ENCODE results near the gene RGS16. TPM values are rescaled to one million over a fixed set of nuclear protein-coding genes. Genes with fewer than 3 reads are reported as not detected.

The RGS16 gene
- total RNA-seq, 1 donor from 2014 or later, result 22.4 TPM

DNA sequence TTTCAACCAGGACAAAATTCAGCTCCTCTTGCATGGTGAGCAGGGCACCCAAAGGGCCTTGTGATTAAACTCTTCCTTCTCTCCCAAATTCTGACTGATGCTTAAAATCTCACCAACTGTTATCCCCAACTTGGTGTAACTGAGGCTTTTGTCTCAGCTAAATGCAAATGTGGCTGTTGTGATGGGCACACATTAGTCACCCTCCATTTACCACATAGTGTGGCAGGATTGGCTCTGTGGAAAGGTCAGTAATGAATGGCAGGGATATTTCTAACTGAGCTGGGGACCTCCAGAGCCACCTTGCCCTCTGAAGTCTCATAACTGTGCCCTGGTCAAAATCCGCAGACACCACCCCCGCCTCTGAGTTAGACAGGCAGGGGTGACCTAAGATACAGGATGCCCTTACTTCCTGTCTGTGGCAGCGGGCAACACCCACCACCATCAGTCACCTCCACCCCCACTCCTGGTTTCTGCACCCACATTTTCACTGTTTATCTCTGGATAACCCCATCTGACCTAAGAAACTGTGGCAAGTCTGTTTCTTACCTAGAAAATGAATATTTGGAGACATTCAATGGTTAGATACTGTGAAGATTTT lies 25.4 kb upstream of the RGS16 start:
- DNase-seq (ENCODE audit: low spot score), result no peak

DNA sequence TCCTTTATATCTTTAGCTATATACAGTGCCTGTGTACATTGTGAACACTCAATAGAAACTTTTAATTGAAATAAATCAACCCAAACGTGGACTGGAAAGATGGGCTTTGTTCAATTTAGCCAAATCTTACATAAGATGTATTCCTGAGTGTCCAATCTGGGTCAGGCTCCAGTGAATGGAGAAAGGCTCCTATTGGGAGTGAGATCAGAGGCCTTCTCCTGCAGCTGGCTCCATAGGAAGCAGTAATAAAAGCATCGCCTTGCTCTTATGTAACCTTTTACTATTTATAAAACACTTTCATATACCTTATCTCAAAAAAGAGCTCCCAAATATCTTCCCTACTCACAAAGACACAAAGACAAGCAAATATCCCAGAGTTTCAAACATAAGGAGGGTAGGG lies 24.9 kb upstream of the RGS16 start:
- no peak for DNase-seq (ENCODE audit: low spot score)

DNA sequence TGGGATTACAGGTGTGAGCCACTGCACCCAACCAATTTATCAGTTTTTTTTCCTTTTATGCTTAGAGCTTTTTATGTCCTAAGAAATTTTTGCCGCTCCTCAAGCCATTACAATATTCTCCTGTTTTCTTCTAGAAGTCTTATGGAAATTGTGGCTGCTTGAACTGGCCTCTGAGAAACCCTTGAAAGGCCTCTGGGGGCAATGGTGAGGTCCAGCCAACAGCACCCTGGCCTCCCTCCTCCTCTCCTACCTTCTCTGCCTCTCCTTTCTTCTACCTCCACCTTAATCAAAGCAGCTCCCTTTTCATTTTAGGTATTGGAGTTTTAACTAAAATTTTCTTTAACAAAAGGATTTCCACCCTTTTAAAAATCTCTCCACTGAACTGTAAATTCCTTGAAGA lies 24.5 kb upstream of the RGS16 start:
- no peak for DNase-seq (ENCODE audit: low spot score)

DNA sequence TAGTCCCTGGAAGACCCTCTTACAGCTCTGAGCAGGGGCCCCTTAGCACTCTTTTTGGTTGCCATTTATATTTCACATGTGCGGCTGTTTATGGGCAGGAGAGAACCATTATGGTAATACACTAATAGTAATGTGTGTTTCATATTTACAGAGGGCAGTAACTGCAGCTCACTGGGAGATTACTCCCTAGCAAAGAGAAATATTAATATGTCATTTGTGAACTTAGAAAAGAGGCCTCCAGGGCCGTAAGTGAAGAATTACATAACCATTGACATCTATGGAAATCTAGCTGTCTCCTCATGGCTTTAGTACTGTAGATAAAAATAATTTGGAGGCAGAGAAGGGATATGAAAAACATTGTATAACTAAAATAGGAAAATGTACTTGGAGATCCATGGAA lies 23.4 kb upstream of the RGS16 start:
- DNase-seq (ENCODE audit: low spot score), result no peak

DNA sequence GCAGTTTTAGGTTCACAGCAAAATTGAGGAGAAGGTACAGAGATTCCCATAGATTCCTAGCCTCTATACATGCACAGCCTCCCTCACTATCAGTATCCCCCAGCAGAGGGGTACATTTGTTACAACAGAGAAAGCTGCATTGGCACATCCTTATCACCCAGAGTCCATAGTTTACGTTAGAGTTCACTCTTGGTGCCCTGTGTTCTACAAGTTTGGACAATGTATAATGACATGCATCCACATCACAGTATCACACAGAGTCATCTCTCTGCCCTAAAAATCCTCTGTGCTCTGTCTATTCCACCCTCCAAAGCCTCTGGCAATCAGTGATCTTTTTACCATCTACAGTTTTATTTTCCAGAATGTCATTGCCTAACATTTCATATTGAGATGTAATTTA lies 22.3 kb upstream of the RGS16 start:
- no peak for DNase-seq (ENCODE audit: low spot score)

DNA sequence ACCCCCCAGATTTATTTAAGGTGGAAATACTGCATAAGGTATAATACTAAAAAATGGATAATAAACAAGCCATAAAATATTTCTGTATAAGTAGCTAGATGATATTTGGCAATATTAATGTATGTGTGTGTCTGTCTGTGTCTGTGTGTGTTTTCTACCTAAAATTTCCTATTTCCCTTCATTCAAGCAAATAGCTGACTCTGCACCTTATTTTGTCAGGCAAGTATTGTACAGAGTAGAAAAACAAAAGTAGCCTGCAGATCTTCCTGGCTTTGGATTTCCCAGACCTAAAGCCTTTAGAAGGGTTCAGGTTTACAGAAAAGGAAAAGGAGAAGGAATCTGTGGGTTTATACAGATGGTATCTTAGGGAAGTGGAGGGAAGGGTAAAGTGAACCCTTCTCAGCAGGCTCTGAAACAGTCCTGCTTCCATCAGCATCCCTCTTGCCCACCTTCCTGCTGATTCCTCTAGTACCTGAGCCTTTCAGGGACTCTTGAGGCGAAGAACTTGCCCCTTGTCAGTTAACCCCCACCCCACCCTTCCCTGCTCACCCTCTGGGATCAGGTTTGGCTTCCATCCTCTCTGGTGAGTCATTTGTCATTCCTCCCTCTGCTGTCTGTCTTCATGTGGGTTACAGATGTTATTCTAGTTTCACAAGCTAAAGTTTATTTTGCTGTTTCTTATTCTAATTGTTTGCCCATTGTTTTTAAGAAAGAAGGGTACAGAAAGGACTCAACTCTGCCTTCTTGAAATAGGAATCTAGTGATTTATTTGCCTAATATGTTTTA lies 21.7 kb upstream of the RGS16 start:
- no peak for DNase-seq (ENCODE audit: low spot score)

DNA sequence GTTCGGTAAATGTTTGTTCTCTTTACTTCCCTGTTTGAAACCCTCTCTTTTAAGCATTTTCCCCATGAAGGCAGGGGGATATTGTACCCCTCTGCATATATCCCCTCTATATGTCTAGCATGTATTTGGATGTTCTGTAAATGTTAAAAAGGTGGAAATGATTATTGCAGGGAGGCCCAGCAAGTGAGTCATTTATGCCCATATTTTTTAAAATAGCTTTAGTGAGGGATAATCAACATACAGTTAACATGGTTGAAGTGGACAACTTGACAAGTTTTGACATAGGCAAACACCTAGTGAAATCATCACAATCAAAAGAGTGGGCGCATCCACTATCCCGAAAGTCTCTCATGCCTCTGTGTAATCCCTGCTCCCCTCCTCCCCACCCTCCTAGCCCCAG lies 20.8 kb upstream of the RGS16 start:
- no peak for DNase-seq (ENCODE audit: low spot score)

DNA sequence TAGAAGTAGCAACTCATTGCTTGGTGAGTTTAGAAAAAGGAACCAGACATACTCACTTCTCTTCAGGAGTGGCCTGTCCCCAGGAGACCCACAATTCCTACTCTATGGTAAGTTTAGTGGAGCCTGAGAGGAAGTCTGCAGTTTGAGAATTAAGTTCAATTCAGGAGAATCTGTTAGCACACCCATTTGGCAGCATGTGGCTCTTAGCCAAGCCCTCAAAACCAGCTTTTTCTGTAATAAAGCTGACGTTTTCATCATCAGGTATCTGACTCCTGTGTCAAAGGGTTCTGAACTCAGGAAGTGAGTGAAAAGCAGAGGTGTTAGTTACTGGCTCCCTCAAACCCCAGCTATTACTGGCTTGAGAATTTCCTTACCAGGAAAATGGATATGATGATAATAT lies 20.4 kb upstream of the RGS16 start:
- DNase-seq (ENCODE audit: low spot score), result no peak

DNA sequence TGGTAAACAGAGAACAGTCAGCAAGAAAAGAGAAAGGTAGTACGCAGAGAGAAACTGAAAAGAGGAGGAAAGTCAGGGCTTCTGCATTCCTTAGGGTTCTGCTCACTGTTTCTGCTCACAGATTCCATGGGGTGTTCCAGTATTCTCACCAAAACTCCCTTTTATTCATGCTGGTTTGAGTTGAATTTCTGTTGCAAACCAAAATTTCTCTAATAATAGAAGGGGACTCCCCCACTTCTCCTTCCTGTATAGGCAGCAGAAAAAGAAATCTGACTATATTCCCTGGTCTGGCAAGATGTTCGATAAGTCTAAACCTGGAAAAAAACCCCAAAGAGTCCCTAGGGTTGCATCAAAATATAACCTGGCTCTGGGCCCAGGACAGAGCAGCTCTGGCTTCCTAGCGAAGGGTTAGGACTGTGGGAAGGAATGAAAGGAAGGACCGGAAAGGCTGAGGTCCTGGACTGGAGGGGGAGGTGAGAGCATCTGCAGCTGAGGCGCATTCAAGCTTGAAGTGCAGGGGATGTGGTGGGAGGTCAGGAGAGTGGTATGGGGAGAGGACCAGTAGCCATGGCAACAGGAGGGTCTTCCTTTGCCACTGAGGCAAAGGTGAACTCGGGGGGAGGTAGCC lies 18.8 kb upstream of the RGS16 start:
- no peak for DNase-seq (ENCODE audit: low spot score)

DNA sequence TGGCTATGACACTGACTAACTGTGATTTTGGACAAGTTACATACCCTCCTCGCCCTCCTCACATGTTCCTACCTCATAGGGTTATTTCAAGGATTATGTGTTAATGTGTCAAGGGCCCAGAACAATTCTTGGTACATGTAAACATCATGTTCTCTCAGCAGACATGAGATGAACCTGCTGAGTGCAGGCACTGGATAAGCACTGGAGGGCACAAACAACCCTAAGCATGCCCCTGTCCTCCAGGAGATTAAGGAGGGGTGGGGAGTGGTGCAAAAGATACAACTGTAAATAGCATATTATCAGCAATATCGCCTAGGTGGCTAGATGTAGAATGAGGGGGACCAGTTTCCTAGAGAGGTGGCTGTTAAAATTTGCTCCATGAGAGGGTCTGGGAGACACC lies 17.7 kb upstream of the RGS16 start:
- DNase-seq (ENCODE audit: low spot score), result no peak

DNA sequence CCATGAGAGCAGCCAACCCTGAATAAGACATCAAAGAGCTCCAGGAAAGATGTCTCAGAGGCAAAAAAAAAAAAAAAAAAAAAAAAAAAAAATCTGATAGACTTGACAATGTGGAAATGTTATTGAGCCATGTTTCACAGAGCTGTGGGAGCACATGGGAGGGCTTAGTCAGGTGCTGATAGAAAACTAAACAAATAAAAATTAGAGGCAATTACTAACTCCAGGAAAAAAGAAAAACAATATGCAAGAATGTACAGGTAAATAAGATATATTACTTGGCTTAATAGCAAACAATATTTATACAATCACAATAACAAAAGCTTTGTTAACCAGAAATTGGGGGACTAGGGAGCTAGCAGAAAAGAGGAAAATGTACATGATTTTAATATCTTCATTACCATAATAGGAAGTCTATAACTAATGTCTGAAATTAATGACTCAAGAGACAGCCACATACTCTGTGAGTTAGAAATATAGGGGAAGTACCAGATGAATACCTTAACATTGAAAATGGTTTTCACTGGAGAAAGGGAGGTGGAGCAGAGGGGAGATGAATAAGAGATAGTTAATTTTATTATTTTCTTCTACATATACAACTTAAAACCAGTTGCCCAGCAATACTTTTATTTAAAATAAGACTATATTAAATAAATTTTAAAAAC lies 16.9 kb upstream of the RGS16 start:
- DNase-seq (ENCODE audit: low spot score), result no peak

DNA sequence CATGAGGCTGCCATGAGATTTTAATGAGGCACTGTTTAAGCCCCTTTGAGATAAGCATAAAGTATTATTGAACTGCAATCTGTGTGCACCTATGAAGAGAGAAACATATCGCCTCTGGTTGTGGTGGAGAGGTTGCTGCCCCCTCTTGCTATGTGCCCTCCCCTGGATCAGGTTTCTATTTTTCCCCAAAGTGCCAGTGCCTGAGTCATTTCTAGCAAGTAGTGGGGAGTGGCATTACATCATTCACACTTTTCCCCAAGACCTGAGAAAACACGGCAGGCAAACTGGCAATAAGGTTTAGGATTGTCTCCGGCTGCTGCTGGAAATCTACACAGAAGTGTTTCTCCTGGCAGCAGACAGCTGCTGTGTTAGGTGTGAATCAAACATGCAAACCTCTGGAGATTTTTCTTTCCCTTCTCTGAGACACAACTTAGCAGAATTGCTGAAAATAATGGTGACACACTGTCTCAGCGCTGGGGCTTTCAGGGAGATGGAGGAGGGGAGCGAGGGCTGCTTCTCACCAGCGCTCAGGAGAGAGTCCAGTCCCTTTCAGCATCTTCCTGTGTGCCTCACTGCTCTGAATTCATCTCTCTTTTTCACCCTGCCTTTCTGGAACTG lies 13.7 kb upstream of the RGS16 start:
- no peak for DNase-seq (ENCODE audit: low spot score)

DNA sequence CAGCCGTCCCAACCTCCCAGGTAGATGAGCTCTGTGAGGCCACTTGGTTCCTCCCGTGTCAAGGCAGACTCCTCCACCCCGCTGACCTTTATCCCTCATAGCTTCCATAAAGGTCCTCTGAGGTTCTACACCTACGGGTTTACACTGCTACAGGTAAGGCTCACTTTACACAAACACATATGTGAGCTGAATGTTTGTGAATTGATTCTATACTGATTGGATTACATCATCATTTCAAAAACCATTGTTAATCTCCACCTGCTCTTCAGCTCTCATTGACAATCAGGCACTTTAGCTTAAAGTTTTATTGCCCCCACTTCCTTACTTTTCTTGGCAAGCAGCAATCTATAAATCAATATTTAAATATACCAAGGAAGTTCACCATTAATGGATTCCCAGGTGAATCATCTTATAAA lies 12.8 kb upstream of the RGS16 start:
- no peak for DNase-seq (ENCODE audit: low spot score)

DNA sequence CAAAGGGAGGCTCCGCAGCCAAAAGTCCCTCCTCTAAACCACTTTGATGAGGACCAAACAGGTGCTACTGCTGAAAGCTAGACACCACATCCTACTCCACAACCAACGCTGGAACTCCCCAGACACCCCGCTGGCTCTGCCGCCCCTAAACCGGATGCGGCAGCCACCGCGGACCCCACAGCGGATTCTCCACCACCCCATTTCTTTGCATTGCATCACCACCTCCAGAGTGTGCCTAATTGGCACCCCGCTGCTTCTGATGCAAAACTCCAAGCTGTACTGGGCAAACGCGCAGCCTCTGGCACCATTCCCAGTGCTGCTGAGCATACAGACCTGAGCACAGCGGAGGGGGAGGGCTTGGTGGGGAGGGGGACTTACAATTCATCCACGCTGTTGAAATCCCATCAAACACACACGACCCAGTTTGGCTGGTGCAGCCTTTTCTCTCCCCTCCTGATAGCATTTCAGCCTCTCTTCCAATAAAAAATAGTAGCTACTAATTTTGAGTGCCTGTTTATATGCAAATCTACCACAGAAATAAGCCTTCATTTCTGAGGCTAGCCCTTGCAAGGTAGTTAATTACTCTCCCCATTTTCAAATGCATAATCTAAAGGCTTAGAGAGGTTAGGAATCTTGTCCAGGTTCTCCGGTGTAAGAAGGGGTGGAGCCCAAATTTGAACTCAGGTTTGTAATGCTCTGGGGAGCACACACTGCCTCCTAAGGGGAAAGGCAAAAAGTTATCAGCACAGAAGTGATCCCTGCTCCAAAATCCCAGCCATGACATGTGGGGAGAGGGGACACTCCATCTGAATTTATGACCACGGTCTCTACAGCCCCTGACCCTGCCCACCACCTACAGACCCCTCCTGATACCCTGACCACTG lies 12.2 kb upstream of the RGS16 start:
- peak; percentile 72 for DNase-seq (ENCODE audit: low spot score)

DNA sequence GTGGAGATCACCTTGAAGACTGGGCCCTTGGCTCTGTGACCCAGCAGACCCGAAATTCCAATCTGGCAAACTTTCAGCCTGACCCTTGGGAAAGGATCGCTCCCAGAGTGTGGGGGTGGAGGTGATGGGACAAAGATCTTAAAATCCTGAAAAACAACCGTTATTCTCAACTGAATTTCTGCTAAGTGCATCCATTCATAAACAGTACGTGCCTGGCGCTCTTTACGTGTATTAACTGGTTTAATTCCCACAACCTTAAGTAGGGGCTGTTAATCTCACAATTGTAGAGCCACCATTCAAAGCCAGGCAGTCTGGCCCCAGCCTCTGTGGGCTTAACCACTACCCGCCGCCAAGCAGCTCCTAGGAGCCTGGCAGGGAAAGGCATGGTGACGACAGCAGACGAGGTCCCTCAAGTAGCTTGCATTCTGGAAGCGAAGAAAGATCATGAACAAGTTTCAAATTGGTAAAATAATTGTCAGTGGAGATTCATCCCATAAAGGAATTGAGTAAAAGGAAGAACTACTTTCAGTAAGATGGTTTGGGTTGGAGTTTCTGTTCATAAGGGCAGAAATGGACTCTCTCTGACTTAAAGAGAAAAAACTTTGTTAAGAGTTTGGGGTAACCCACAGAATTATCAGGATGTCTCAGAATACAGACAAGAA lies 11.4 kb upstream of the RGS16 start:
- DNase-seq (ENCODE audit: low spot score), result no peak

DNA sequence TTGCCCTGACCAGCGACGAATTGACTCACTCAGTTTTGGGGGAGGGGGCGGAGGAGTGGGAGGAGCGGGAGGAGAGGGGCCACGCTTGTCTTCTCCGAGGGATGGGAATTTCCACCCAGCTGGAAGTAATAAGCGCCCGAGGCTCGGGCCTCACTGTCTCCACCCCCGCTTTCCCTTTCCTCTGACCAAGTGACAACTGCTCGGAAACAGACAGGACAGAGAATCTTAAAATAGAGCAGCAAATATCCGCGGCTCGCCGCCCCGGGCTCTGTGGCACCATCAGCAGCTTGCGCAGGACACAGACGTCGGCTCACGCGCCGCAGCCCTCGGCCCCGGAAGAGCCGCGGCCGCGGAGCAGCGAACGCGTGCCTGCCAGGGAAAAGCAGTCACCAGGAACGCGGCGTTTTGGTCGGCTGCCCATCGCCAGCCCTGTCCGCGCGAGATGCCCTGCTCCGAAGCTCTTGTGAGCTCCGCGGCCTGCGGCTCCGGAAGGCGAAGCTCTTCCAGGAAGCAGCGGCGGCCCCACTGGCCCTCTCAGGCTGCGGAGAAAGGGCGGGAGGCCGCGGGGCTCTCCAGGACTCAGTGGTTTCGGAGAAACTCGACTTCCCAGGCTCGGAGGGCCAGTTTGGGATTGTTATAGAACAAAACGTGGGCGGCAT lies 10.7 kb upstream of the RGS16 start:
- peak; percentile 82 for DNase-seq (ENCODE audit: low spot score)

DNA sequence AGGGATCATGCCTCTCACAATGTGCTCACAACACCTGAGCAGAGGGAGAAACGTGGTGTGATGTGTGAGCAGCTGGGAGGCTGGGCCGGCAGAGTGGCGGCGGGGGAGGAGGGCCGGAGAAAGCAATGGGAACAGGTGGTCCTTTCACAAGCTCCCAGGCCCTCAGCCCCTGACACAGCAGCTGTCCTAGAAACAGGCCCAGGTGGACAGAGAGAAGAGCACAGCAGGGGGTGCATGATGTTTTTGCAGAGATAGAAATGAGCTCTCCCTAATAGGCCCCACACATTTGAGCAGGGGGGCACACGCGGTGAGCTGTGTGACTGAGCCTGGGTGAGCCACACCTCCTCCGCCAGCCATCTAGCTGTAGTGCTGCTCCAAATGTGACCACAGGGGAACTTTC lies 7.6 kb upstream of the RGS16 start:
- no peak for DNase-seq (ENCODE audit: low spot score)

DNA sequence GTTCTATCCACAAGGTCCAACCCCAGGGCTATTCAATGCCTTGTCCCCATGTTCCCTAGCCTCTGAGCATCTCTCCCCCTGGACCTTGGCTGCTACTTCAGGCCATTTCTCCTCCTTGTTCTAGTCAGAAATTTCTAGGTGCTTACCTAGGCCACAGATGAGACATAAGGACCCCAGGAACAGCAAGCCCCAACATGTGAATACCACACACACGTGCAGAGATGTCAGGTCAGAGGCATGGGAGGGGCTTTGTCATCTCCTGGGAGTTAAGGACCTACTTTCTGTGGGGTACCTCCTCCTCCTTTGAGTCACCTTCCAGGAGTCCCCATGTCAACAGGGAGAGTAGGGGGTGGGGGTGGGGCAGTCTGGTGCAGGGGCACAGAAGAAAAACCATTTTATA lies 7.1 kb upstream of the RGS16 start:
- DNase-seq (ENCODE audit: low spot score), result no peak

DNA sequence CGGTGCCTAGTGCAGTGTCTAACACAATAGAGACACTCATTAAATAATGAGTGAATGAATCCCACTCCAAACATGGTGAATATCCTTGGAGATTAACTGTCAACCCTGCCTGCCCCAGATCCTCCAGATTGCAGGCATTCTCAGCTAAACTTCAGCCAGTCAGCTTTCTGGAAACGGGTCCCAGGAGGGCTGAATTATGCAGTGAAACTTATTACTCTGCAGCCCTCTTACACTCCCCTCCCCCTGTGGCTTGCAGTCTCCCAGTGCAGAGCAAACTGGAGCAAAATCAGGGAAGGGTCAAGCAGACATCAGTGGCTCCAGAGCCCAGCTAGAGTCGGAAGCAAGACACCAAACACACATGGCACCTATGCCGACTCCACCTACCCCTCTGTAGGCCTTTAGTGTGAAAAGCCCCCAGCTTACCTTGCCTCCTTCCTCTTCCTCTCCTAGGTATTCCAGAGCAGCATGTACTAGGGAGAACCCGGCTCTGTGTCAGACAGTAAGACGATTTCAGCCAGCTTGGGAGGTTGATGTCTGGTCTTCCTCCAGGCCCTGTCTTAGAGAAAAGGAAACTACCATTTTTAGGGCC lies 6.5 kb upstream of the RGS16 start:
- no peak for DNase-seq (ENCODE audit: low spot score)

Data from ureter (tissue), 1 donor.